Gastroesophageal sphincter (tissue), 3 donors: ENCODE measurements around the gene KCND3.

Experiments
- EP300 ChIP-seq: sonication (generic); formaldehyde crosslinking; IDR thresholded peaks from one replicate; pipeline ENCODE4 v1.6.1; 2017; ENCODE audit warnings: antibody characterized with exemption, mild to moderate bottlenecking
- TF ChIP-seq, protein P1 (sequence below), 4 experiments: fragments of 200-600 bp in 2 of 4; fragments of 450-650 bp in 2 of 4; sonication (generic) in 1 of 4; IDR thresholded peaks; one replicate each; pipeline ENCODE4 v1.5.1; 2017 to 2019; ENCODE audit warnings: antibody characterized with exemption in 4 of 4, mild to moderate bottlenecking in 2 of 4, moderate library complexity in 2 of 4

DNA sequence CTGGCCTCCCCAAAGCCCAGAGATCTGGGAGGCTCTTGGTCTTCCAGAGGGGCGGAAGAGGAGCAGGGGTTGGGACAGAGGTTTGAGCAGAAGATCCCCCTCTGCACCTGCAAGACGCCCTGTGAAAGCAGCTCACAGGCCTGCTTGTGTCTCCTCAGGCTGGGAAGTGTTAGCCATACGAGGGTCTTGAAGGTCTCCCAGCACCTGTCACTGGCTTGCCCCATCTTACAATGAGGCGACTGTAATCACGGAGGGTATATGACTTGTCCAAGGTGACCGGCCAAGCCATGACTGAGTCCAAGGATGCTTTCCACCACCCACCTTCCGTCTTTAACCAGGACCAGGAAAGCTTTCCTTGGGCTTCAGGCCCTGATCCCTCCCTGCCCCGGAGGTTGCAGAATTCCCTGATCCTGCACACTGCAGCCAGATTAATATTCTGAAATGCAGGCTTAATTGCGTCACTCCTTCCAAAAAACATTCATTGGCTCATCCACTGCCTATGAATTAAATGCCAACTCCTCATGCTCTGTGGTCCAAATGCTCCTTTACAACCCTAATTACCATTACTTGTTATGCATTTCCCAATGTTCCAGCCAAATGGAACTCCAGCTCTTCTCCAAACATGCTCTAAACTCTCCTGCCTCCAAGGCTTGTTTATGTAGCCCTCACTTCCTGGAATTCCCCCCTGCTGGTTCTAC lies 169.8 kb downstream of the KCND3 start:
- TF ChIP-seq EP300: no peak
- TF ChIP-seq, protein P1, sequence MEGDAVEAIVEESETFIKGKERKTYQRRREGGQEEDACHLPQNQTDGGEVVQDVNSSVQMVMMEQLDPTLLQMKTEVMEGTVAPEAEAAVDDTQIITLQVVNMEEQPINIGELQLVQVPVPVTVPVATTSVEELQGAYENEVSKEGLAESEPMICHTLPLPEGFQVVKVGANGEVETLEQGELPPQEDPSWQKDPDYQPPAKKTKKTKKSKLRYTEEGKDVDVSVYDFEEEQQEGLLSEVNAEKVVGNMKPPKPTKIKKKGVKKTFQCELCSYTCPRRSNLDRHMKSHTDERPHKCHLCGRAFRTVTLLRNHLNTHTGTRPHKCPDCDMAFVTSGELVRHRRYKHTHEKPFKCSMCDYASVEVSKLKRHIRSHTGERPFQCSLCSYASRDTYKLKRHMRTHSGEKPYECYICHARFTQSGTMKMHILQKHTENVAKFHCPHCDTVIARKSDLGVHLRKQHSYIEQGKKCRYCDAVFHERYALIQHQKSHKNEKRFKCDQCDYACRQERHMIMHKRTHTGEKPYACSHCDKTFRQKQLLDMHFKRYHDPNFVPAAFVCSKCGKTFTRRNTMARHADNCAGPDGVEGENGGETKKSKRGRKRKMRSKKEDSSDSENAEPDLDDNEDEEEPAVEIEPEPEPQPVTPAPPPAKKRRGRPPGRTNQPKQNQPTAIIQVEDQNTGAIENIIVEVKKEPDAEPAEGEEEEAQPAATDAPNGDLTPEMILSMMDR (IDR thresholded peaks at IDR 0.05): no peak
